Natural killer cell (primary cell): ENCODE measurements around the gene IFITM10. TPM values are rescaled to one million over a fixed set of nuclear protein-coding genes. Genes with fewer than 3 reads are reported as not detected.

Source experiments
- ATAC-seq, 3 donors: fragments of 150-1000 bp in 2 of 3; fragments of 200-7000 bp in 1 of 3; cut with Tn5 transposase; 1 replicate in 1 of 3; 2 replicates in 2 of 3; pipeline ENCODE4 v1.10.0; 2021; ENCODE audit warnings: mild to moderate bottlenecking in 2 of 3, moderate library complexity in 2 of 3
- DNase-seq, 2 donors: peaks; one replicate each; pipeline versions ENCODE4 v3.0.0 to v3.0.0-alpha.2; 2013 to 2021; ENCODE audit warnings: mixed read lengths in 1 of 2
- H3K27ac ChIP-seq: one replicate; pipeline ENCODE4 v1.5.1; 2013; ENCODE audit warnings: mild to moderate bottlenecking, low read length
- H3K27me3 ChIP-seq: one replicate; pipeline ENCODE4 v1.6.1; 2013; ENCODE audit warnings: low read length; ENCODE audit not compliant: control insufficient read depth, insufficient read depth
- H3K36me3 ChIP-seq: one replicate; pipeline ENCODE4 v1.6.1; 2013; ENCODE audit warnings: low read length; ENCODE audit not compliant: control insufficient read depth, insufficient read depth
- H3K4me1 ChIP-seq: one replicate; pipeline ENCODE4 v1.6.1; 2013; ENCODE audit warnings: low read length; ENCODE audit not compliant: control insufficient read depth, insufficient read depth
- H3K4me3 ChIP-seq: one replicate; pipeline ENCODE4 v1.5.1; 2013; ENCODE audit warnings: low read length
- H3K9me3 ChIP-seq: one replicate; pipeline ENCODE4 v1.6.1; 2013; ENCODE audit warnings: low read length; ENCODE audit not compliant: control insufficient read depth, insufficient read depth
- H3K27ac Mint-ChIP-seq, 2 donors: one replicate each; pipeline ENCODE4 v1.8.0; 2022; ENCODE audit warnings: mild to moderate bottlenecking in 2 of 2, mixed read lengths in 2 of 2, moderate library complexity in 1 of 2
- H3K27me3 Mint-ChIP-seq, 2 donors: one replicate each; pipeline ENCODE4 v1.8.0; 2022; ENCODE audit warnings: low read depth in 2 of 2, mixed read lengths in 2 of 2
- H3K36me3 Mint-ChIP-seq: one replicate; pipeline ENCODE4 v1.8.0; 2022; ENCODE audit warnings: mixed read lengths
- H3K4me1 Mint-ChIP-seq, 2 donors: one replicate each; pipeline ENCODE4 v1.8.0; 2022; ENCODE audit warnings: mixed read lengths in 2 of 2
- H3K4me3 Mint-ChIP-seq: one replicate; pipeline ENCODE4 v1.8.0; 2022; ENCODE audit warnings: mild to moderate bottlenecking, moderate library complexity, mixed read lengths
- H3K9me3 Mint-ChIP-seq, 2 donors: one replicate each; pipeline ENCODE4 v1.8.0; 2022; ENCODE audit warnings: mixed read lengths in 2 of 2
- WGBS: methylation state at CpG from one replicate; pipeline ENCODE4 v1.1.7; 2013; ENCODE audit warnings: missing lambda C conversion rate; ENCODE audit not compliant: insufficient coverage; 5-methylcytosine and 5-hydroxymethylcytosine counted together
- intact Hi-C: fragments of 100-400 bp; cut with micrococcal nuclease; formaldehyde crosslinking; loops from one replicate; pipeline ENCODE4 v1.14.2; 2022
- total RNA-seq, 4 donors: library from RNA; stranded (reverse); fragments of 120-200 nt in 1 of 4; gene quantifications; one replicate each; pipeline versions ENCODE4 v1.2.3 to v1.2.4, GENCODE V29; 2013 to 2022
- TF ChIP-seq, protein P1 (sequence below): fragments of 200-600 bp; IDR thresholded peaks from one replicate; pipeline ENCODE4 v1.8.0; 2022; ENCODE audit warnings: antibody characterized with exemption

The IFITM10 gene
- total RNA-seq, 3 donors from 2014 or later (not counting 1 experiment from before 2014, with no cell fraction given) = 5.5 to 8.1 (median 6.5) TPM

DNA sequence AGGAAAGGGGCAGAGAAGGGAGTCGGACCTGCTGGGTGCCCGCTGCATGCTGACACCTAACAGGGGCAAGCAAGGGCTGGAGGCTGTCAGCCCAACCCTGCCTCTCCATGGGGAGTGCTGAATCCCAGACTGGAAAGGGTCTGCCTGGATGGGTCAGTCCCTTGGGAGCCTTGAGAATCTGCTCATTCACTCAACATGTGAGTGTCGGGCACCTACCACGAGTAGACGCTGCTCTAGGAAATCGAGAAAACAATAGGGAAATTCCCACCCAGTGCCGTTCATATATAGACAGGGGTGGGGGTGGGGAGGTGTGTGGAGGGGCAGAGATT, 17.7 kb upstream of the IFITM10 start:
- Mint-ChIP-seq H3K4me1 (peaks cover 36 to 39% of the 10 kb centered on the region in 2 donors), H3K27me3 (no peaks in the 10 kb centered on the region), H3K9me3 (no peaks in the 10 kb centered on the region), H3K36me3 (no peaks in the 10 kb centered on the region), H3K27ac (no peak overlapping the region), H3K4me3 (no peak overlapping the region)
- Histone ChIP-seq H3K9me3 (no peaks in the 10 kb centered on the region), H3K27ac (no peak overlapping the region), H3K4me3 (no peak overlapping the region), H3K27me3 (no peaks in the 10 kb centered on the region), H3K36me3 (no peaks in the 10 kb centered on the region), H3K4me1 (peaks cover 39% of the 10 kb centered on the region)
- TF ChIP-seq, protein P1, sequence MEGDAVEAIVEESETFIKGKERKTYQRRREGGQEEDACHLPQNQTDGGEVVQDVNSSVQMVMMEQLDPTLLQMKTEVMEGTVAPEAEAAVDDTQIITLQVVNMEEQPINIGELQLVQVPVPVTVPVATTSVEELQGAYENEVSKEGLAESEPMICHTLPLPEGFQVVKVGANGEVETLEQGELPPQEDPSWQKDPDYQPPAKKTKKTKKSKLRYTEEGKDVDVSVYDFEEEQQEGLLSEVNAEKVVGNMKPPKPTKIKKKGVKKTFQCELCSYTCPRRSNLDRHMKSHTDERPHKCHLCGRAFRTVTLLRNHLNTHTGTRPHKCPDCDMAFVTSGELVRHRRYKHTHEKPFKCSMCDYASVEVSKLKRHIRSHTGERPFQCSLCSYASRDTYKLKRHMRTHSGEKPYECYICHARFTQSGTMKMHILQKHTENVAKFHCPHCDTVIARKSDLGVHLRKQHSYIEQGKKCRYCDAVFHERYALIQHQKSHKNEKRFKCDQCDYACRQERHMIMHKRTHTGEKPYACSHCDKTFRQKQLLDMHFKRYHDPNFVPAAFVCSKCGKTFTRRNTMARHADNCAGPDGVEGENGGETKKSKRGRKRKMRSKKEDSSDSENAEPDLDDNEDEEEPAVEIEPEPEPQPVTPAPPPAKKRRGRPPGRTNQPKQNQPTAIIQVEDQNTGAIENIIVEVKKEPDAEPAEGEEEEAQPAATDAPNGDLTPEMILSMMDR = no peak
- ATAC-seq (no peak), DNase-seq (no peak)
- 82% methylated on average over 7 of the region's 7 CpGs for WGBS
- intact Hi-C loops = no loop called here

DNA sequence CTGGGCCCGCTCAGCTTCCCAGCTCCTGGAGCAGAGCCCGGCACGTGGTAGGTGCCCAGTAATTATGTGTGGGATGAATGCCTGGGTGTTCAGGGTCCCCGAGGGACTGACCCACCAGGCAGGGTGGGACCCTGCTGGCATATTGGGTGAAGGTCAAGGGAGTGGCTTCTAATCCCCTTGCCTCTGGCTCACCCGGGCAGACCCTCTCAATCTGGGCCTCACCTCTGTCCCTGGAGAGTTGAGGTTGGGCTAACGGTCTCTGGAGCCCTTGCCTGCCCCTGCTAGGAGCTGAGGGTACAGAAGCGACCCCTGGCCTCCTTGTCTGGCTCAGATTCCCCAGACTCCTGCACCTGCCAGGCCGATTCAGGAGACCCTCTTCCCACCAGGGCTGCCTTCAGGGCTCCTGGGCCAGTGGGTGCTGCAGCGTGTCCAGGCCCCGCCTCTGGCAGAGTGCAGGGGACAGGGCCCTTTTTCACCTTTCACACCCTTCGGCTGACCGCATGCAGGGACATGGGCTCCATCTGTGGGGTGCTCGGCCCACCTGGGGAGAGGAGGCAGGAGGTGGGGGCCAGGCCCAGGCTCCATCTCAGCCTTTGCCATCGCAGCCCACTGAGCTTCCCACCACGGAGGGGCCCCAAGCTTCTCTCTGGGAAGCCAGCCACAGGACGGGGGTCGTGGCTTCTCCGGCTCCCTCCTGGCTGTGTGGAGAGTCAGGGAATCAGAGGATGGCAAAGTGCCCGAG, 17.2 kb upstream of the IFITM10 start:
- ATAC-seq (no peak), DNase-seq (no peak)
- Mint-ChIP-seq H3K27ac (no peak overlapping the region), H3K4me1 (peaks cover 38% of the 10 kb centered on the region in 2 donors), H3K27me3 (no peaks in the 10 kb centered on the region), H3K36me3 (no peaks in the 10 kb centered on the region), H3K4me3 (no peak overlapping the region), H3K9me3 (no peaks in the 10 kb centered on the region)
- Histone ChIP-seq H3K9me3 (no peaks in the 10 kb centered on the region), H3K4me3 (no peak overlapping the region), H3K27ac (no peak overlapping the region), H3K36me3 (no peaks in the 10 kb centered on the region), H3K27me3 (no peaks in the 10 kb centered on the region), H3K4me1 (peaks cover 40% of the 10 kb centered on the region)
- 92% methylated on average over 19 of the region's 19 CpGs for WGBS
- TF ChIP-seq, protein P1 = no peak
- intact Hi-C loops = no loop called here

DNA sequence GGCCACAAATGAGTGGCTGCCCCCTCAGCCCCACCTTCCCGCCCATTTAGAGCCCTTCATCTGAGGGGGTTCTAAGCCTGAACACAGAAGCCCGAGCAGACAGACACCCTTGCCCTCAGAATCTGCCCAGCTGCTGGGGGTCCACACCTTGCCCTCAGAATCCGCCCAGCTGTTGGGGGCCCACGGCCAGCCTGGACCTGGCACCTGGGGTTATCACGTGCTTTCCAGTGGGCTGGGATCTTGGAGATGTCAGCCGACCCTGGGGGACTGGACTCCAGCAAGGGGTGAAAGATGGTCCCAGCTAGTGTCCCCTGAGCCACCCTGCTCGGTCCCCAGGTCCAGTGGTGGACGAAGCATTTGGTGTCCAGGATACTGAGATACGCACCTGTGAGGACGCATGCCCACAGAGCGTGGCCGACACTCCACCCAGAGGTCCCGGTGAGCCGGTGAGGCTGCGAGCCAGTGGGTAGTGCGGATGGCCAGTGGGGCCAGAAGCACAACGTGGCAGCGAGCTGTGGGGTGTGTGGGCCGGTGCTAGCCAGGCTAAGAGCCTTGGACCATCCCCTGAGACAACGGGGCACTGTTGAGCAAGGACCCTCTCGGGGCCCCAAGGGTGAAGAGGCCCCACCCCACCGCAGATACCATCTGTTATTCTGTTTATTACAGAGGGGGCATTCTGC, 16.5 kb upstream of the IFITM10 start:
- no peak for ATAC-seq
- Mint-ChIP-seq H3K27ac (no peak overlapping the region), H3K27me3 (no peaks in the 10 kb centered on the region), H3K4me3 (no peak overlapping the region), H3K9me3 (no peaks in the 10 kb centered on the region), H3K36me3 (no peaks in the 10 kb centered on the region), H3K4me1 (peaks cover 36 to 38% of the 10 kb centered on the region in 2 donors)
- intact Hi-C loops = no loop called here
- TF ChIP-seq, protein P1 = no peak
- H3K9me3 ChIP-seq = no peaks in the 10 kb centered on the region
- H3K27ac ChIP-seq = no peak overlapping the region
- 96% methylated on average over 22 of the region's 22 CpGs for WGBS
- H3K27me3 ChIP-seq = no peaks in the 10 kb centered on the region
- peaks cover 40% of the 10 kb centered on the region for H3K4me1 ChIP-seq
- no peak for DNase-seq
- H3K36me3 ChIP-seq = no peaks in the 10 kb centered on the region
- H3K4me3 ChIP-seq = no peak overlapping the region
